NT2/D1 (cell line): ENCODE results near the gene MEPCE.
"Not testable (repeated sequence)": the region's sequence is repeated elsewhere in the genome, so short reads cannot be mapped to it uniquely, and the experiment has no call there.

ENCODE experiments used
- DNase-seq: peaks from one replicate; pipeline ENCODE4 v3.0.0-alpha.2; 2011; ENCODE audit warnings: low read depth, low spot score
- H3K27me3 ChIP-seq: 2 replicates; pipeline ENCODE4 v1.6.0; 2011; ENCODE audit warnings: mild to moderate bottlenecking; ENCODE audit not compliant: insufficient read length, insufficient read depth
- H3K36me3 ChIP-seq: 2 replicates; pipeline ENCODE4 v1.6.1; 2011; ENCODE audit warnings: mild to moderate bottlenecking, low read length, mixed read lengths; ENCODE audit not compliant: insufficient read depth, insufficient read length
- H3K4me1 ChIP-seq: 2 replicates; pipeline ENCODE4 v1.5.1; 2011; ENCODE audit not compliant: insufficient read depth, insufficient read length
- H3K4me3 ChIP-seq: 2 replicates; pipeline ENCODE4 v1.5.1; 2011; ENCODE audit warnings: low read depth; ENCODE audit not compliant: insufficient read length
- H3K9ac ChIP-seq: 2 replicates; pipeline ENCODE4 v1.6.0; 2011; ENCODE audit warnings: low read depth; ENCODE audit not compliant: insufficient read length
- H3K9me3 ChIP-seq: 2 replicates; pipeline ENCODE4 v1.5.1; 2011; ENCODE audit warnings: mild to moderate bottlenecking, low read length; ENCODE audit not compliant: insufficient read depth
- SUZ12 ChIP-seq: IDR thresholded peaks from 2 replicates; pipeline ENCODE4 v1.6.1; 2011; ENCODE audit not compliant: insufficient read length, insufficient read depth; ENCODE audit errors: extremely low read depth
- YY1 ChIP-seq: IDR thresholded peaks from 2 replicates; pipeline ENCODE4 v1.6.1; 2011; ENCODE audit not compliant: insufficient read length, insufficient read depth
- ZNF274 ChIP-seq: IDR thresholded peaks from 2 replicates; pipeline ENCODE4 v1.6.1; 2011; ENCODE audit warnings: mild to moderate bottlenecking, low read depth, low read length

MEPCE gene

DNA sequence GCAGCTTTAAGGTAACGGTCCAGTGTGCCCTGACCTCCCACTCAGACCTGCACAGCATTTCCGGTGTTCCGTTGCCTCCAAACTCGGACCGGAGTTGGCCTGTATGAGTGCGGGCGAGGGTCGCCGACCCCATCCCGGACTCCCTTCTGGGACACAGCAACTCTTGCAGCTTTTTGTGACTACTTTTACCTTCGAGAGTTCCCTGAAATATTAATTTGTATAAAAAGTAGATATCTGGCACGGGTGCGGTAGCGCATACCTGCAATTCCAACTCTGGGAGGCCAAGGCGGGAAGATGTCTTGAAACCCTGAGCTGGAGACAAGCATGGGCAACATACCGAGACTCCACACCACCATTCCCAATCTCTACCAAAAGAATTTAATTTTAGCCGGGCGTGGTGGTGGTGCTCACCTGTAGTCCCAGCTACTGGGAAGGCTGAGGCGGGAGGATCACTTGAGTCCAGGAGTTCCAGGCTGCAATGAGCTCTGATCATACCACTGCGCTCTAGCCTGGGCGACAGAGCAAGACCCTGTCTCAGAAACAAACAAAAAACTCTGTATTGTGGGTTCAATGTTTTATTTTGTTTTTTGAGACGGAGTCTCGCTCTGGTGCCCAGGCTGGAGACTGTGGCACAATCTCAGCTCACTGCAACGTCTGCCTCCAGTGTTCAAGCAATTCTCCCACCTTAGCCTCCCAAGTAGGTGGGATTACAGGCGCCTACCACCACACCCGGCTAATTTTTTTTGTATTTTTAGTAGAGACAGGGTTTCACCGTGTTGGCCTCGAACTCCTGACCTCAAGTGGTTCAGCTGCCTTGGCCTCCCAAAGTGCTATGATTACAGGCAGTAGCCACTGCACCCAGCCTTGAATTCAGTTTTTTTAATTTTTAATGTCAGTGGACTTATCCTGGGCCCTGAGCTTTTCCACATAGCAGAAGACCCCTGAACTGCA lies 7.8 kb downstream of the MEPCE start:
- DNase-seq = no peak
- H3K9me3 ChIP-seq = no peaks in the 10 kb centered on the region
- no peaks in the 10 kb centered on the region for H3K27me3 ChIP-seq
- H3K4me1 ChIP-seq = peaks cover 6% of the 10 kb centered on the region
- H3K36me3 ChIP-seq = peaks cover 30% of the 10 kb centered on the region
- no peak for TF ChIP-seq YY1
- no peak for TF ChIP-seq SUZ12
- no peak for TF ChIP-seq ZNF274
- peak overlapping the region; percentile 42 for H3K9ac ChIP-seq
- no peak overlapping the region for H3K4me3 ChIP-seq

DNA sequence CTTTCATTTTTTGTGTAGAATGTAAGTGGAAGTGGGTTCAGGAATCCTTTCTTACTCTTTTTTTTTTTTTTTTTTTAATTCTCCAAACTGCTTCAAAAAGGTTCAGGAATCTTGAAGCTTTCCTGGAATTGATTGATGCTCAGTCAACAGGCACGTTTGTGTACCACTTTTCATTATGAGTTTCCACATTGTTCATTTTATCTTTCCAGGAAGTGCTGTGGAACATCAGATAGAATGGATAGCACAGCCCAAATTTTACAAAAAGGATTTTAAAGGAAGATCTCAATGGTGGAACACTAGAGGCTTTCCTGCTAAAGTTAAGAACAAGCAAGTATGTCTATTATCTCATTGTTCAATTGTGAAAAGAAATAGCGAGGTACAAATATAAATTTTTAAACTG lies 8.5 kb downstream of the MEPCE start:
- H3K4me1 ChIP-seq = peaks cover 4% of the 10 kb centered on the region
- H3K36me3 ChIP-seq = peaks cover 22% of the 10 kb centered on the region
- TF ChIP-seq YY1 = no peak
- TF ChIP-seq ZNF274 = no peak
- TF ChIP-seq SUZ12 = no peak
- DNase-seq = no peak
- no peaks in the 10 kb centered on the region for H3K27me3 ChIP-seq
- no peak overlapping the region for H3K4me3 ChIP-seq
- no peak overlapping the region for H3K9ac ChIP-seq
- H3K9me3 ChIP-seq = no peaks in the 10 kb centered on the region

DNA sequence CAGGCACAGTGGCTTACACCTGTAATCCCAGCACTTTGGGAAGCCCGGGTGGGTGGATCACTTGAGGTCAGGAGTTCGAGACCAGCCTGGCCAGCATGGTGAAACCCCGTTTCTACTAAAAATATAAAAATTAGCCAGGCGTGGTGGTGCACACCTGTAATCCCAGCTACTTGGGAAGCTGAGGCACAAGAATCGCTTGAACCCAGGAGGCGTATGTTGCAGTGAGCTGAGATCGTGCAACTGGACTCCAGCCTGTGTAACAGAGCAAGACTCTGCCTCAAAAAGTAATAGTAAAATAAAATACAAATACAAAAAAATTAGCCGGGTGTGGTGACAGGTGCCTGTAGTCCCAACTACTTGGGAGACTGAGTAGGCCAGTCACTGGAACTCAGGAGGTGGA lies 9.1 kb downstream of the MEPCE start:
- H3K4me1 ChIP-seq, DNase-seq, H3K27me3 ChIP-seq, H3K9me3 ChIP-seq, H3K9ac ChIP-seq, H3K4me3 ChIP-seq: not testable (repeated sequence)
- H3K36me3 ChIP-seq = peaks cover 17% of the 10 kb centered on the region

DNA sequence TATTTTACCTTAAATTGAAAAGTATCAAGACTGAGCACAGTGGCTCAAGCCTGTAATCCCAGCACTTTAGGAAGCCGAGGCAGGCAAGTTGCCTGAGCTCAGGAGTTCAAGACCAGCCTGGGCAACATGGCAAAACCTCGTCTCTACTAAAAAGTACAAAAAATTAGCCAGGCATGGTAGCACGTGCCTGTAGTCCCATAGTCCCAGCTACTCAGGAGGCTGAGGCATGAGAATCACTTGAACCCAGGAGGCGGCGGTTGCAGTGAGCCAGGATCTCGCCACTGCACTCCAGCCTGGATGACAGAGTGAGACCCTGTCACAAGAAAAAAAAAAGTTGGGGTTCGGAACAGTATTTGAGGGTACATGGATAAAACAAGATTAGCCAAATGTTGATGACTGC lies 9.6 kb downstream of the MEPCE start:
- H3K9ac ChIP-seq, H3K4me1 ChIP-seq, DNase-seq, H3K27me3 ChIP-seq, H3K4me3 ChIP-seq, H3K9me3 ChIP-seq: not testable (repeated sequence)
- H3K36me3 ChIP-seq = peaks cover 12% of the 10 kb centered on the region

DNA sequence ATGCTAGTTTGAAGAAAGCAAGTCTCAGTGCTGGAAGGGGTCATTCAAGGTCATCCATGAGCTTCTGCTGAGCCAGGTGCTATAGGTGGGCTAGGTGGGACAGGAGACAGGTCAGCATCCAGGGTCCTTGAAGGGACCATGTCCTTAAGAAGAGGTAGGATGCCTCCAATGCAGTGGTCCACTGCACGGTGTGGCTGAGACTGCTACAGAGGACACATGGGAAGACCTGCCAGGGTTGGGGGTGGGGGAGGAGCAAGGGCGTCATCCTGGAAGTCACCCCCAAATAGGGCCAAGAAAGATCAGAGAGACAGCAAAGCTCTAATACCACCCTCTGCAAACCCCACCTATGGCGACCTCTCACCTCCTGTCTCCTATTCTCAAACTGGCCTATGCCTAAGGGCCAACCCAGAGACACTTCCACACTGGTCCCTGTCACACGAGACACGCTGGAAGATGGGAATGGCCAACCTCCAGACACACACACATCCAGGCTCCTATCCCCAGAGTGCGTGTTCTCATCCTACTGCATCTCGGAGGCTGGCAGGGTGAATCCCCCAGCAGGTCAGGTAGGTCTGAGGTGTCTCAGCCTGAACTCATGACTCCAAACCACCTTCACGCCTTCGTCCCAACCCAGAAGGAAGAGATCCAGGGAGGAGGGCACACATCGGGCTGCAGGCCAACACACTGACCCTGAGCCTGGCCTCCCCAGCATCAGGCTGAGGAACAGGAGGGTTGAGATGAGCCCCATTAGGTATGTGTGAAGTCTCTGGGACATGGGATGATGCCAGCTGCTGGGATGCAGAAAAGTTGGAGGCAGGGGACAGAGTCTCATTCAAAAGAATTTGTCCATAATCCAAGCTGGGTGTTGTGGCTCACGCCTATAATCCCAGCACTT lies 12.3 kb downstream of the MEPCE start:
- peaks cover 7% of the 10 kb centered on the region for H3K4me1 ChIP-seq
- no peak overlapping the region for H3K4me3 ChIP-seq
- TF ChIP-seq SUZ12 = no peak
- TF ChIP-seq ZNF274 = no peak
- TF ChIP-seq YY1 = no peak
- H3K9ac ChIP-seq = no peak overlapping the region
- no peaks in the 10 kb centered on the region for H3K9me3 ChIP-seq
- H3K36me3 ChIP-seq = no peaks in the 10 kb centered on the region
- DNase-seq = no peak
- no peaks in the 10 kb centered on the region for H3K27me3 ChIP-seq

DNA sequence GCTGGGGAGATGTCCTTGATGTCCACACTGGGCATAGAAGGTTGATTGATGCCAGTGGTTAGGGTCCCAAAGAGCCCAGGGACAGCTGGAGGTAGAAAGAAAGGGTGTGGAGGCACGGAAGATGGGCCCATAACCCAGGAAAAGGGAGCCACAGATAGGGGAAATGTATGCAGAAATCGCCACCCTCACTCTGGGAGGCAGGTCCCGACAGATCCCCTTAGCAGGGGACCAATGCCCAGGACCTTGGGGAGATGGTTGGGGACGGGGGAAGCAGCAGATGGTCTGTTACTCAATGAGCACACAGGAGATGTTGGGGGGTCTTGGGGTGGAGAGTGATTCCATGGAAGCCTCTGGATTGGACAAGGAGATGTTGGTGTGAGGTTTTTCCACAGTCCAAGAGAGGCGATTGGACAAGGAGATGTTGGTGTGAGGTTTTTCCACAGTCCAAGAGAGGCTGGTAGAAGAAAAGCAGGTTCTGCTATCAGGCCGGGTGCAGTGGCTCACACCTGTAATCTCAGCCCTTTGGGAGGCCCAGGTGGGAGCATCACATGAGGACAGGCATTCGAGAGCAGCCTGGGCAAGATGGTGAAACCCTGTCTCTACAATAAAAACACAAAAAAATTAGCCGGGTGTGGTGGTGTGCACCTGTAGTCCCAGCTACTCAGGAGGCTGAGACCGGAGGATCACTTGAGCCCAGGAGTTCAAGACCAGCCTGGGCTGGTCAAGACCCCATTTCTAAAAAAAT lies 13.6 kb downstream of the MEPCE start:
- peaks cover 7% of the 10 kb centered on the region for H3K4me1 ChIP-seq
- no peak overlapping the region for H3K9ac ChIP-seq

More for the DNA sequence above, 13.6 kb downstream of the MEPCE start:
- H3K9me3 ChIP-seq = no peaks in the 10 kb centered on the region
- no peak overlapping the region for H3K4me3 ChIP-seq
- TF ChIP-seq SUZ12 (no peak), ZNF274 (no peak), YY1 (no peak)
- no peak for DNase-seq
- no peaks in the 10 kb centered on the region for H3K27me3 ChIP-seq
- H3K36me3 ChIP-seq = no peaks in the 10 kb centered on the region
